T-helper 2 cell treated with Interferon-gamma antibody and Interleukin-4, amounts not matched to agents 100 ng/mL and 5 ng/mL, for 36 hours (primary cell): ENCODE measurements around the gene RNF123. TPM values are rescaled to one million over a fixed set of nuclear protein-coding genes. Genes with fewer than 3 reads are reported as not detected.
"Not testable (repeated sequence)": the region's sequence is repeated elsewhere in the genome, so short reads cannot be mapped to it uniquely, and the experiment has no call there.

Experiments
- intact Hi-C: fragments of 100-400 bp; cut with micrococcal nuclease; formaldehyde crosslinking; loops from one replicate; pipeline ENCODE4 v1.15.1; 2023
- total RNA-seq: library from RNA; stranded (reverse); gene quantifications from 2 replicates; pipeline ENCODE4 v1.2.3, GENCODE V29; 2022

The RNF123 gene
- total RNA-seq, 1 donor from 2014 or later, result 44.1 TPM

GRCh38 chr3:49738067-49738713 lies 48.8 kb downstream of the RNF123 start:
- intact Hi-C loops, result no loop called here

GRCh38 chr3:49740427-49740826 lies 51.1 kb downstream of the RNF123 start:
- intact Hi-C loops, result no loop called here

- intact Hi-C loops, result no loop called here
Observed at GRCh38 chr3:49745986-49746385, 56.6 kb downstream of the RNF123 start.

- intact Hi-C loops, result no loop called here
Observed at GRCh38 chr3:49747792-49748480, 58.6 kb downstream of the RNF123 start.

- intact Hi-C loops, result not testable (repeated sequence)
Observed at GRCh38 chr3:49748874-49749273, 59.5 kb downstream of the RNF123 start.

- intact Hi-C loops, result no loop called here
Observed at GRCh38 chr3:49750056-49750455, 60.7 kb downstream of the RNF123 start.

GRCh38 chr3:49751501-49751900 lies 62.1 kb downstream of the RNF123 start:
- intact Hi-C loops, result no loop called here

GRCh38 chr3:49754536-49754935 lies 65.2 kb downstream of the RNF123 start:
- intact Hi-C loops, result no loop called here

- intact Hi-C loops, result no loop called here
Observed at GRCh38 chr3:49756036-49756435, 66.7 kb downstream of the RNF123 start.

GRCh38 chr3:49757197-49757596 lies 67.8 kb downstream of the RNF123 start:
- intact Hi-C loops, result no loop called here

GRCh38 chr3:49759226-49759625 lies 69.9 kb downstream of the RNF123 start:
- intact Hi-C loops, result no loop called here

GRCh38 chr3:49761661-49762060 lies 72.3 kb downstream of the RNF123 start:
- intact Hi-C loops, result no loop called here

GRCh38 chr3:49763981-49764380 lies 74.6 kb downstream of the RNF123 start:
- intact Hi-C loops, result no loop called here

- intact Hi-C loops, result no loop called here
Observed at GRCh38 chr3:49769286-49769915, 80.0 kb downstream of the RNF123 start.

GRCh38 chr3:49769926-49770325 lies 80.6 kb downstream of the RNF123 start:
- intact Hi-C loops, result no loop called here

Other genes starting within 250 kb of the RNF123 start
- gene DAG1, start 219.3 kb upstream of the RNF123 start, total RNA-seq, result 19.5 and 19.6 TPM in 2 replicates
- 0.07 TPM in 2 replicates for gene BSN, start 135.1 kb upstream of the RNF123 start, total RNA-seq
- 108 and 111 TPM in 2 replicates for gene APEH, start 15.2 kb upstream of the RNF123 start, total RNA-seq
- gene MST1, start 83 bp upstream of the RNF123 start, total RNA-seq, result 9.3 and 10.4 TPM in 2 replicates
- gene AMIGO3, start 30.1 kb downstream of the RNF123 start, total RNA-seq, result 0.27 TPM in 1 of 2 replicates, not detected in the other
- 59.9 and 61.6 TPM in 2 replicates for gene GMPPB, start 34.4 kb downstream of the RNF123 start, total RNA-seq
- gene IP6K1, start 97.0 kb downstream of the RNF123 start, total RNA-seq, result 34.2 and 37.4 TPM in 2 replicates
- gene CDHR4, start 110.3 kb downstream of the RNF123 start, total RNA-seq, result not detected in 2 replicates
- 0.41 and 0.82 TPM in 2 replicates for gene INKA1, start 113.7 kb downstream of the RNF123 start, total RNA-seq
- 213 and 218 TPM in 2 replicates for gene UBA7, start 124.4 kb downstream of the RNF123 start, total RNA-seq
- gene TRAIP, start 167.0 kb downstream of the RNF123 start, total RNA-seq, result 30.4 and 31.8 TPM in 2 replicates
- not detected in 2 replicates for gene CAMKV, start 180.3 kb downstream of the RNF123 start, total RNA-seq
- 2.1 and 3.2 TPM in 2 replicates for gene MST1R, start 214.3 kb downstream of the RNF123 start, total RNA-seq
- 13.5 and 14.4 TPM in 2 replicates for gene MON1A, start 240.3 kb downstream of the RNF123 start, total RNA-seq